Kidney epithelial cell (primary cell): Measurements from ENCODE around the gene HES5. TPM values are rescaled to one million over a fixed set of nuclear protein-coding genes. Genes with fewer than 3 reads are reported as not detected.

Experiments used
- DNase-seq: peaks from one replicate; pipeline ENCODE4 v3.0.0-alpha.2; 2010; ENCODE audit warnings: low read depth
- H3K27me3 ChIP-seq: 2 replicates; pipeline ENCODE4 v1.6.0; 2011; ENCODE audit warnings: low read length; ENCODE audit not compliant: control insufficient read depth, insufficient read depth
- H3K36me3 ChIP-seq: 2 replicates; pipeline ENCODE4 v1.5.1; 2011; ENCODE audit warnings: low read length; ENCODE audit not compliant: control insufficient read depth, insufficient read depth
- H3K4me3 ChIP-seq: 2 replicates; pipeline ENCODE4 v1.5.1; 2011; ENCODE audit warnings: low read depth, mild to moderate bottlenecking, control low read depth, low read length
- CTCF ChIP-seq: IDR thresholded peaks from 2 replicates; pipeline ENCODE4 v1.5.1; 2011; ENCODE audit warnings: mild to moderate bottlenecking, moderate library complexity, low read length, control low read depth, inconsistent platforms; ENCODE audit not compliant: insufficient read depth, poor library complexity, severe bottlenecking
- total RNA-seq: library from RNA; depleted of rRNA; stranded (reverse); fragments of >200 nt; gene quantifications from 2 replicates; pipeline ENCODE4 v1.2.3, GENCODE V29; 2015

The HES5 gene
- total RNA-seq, 1 donor from 2014 or later, result 0.71 TPM

GRCh38 chr1:2519029-2519685 is 10.9 kb downstream of the HES5 start:
- TF ChIP-seq CTCF, result no peak
- no peak overlapping the region for H3K4me3 ChIP-seq
- H3K27me3 ChIP-seq, result no peaks in the 10 kb centered on the region
- no peak for DNase-seq
- H3K36me3 ChIP-seq, result peaks cover 1% of the 10 kb centered on the region

- Histone ChIP-seq H3K4me3 (no peak overlapping the region), H3K27me3 (no peaks in the 10 kb centered on the region), H3K36me3 (peaks cover 1% of the 10 kb centered on the region)
- no peak for DNase-seq
- TF ChIP-seq CTCF, result no peak
Observed at GRCh38 chr1:2518528-2518927, 11.5 kb downstream of the HES5 start.

GRCh38 chr1:2517966-2518365 is 12.1 kb downstream of the HES5 start:
- Histone ChIP-seq H3K36me3 (peaks cover 1% of the 10 kb centered on the region), H3K27me3 (no peaks in the 10 kb centered on the region), H3K4me3 (no peak overlapping the region)
- TF ChIP-seq CTCF, result no peak
- DNase-seq, result no peak

GRCh38 chr1:2516946-2517345 is 13.1 kb downstream of the HES5 start:
- H3K4me3 ChIP-seq, result no peak overlapping the region
- no peak for DNase-seq
- no peaks in the 10 kb centered on the region for H3K27me3 ChIP-seq
- H3K36me3 ChIP-seq, result peaks cover 1% of the 10 kb centered on the region
- TF ChIP-seq CTCF, result no peak

GRCh38 chr1:2516124-2516523 is 13.9 kb downstream of the HES5 start:
- peaks cover 1% of the 10 kb centered on the region for H3K36me3 ChIP-seq

More at GRCh38 chr1:2516124-2516523, 13.9 kb downstream of the HES5 start:
- no peak overlapping the region for H3K4me3 ChIP-seq
- H3K27me3 ChIP-seq, result no peaks in the 10 kb centered on the region
- no peak for TF ChIP-seq CTCF
- DNase-seq, result no peak
